Smooth muscle cell of the pulmonary artery (primary cell): ENCODE results near the gene CDY2A. TPM values are rescaled to one million over a fixed set of nuclear protein-coding genes. Genes with fewer than 3 reads are reported as not detected.

Experiments used
- total RNA-seq: library from RNA; depleted of rRNA; stranded (reverse); fragments of >200 nt; gene quantifications from 2 replicates; pipeline ENCODE4 v1.2.3, GENCODE V29; 2014

Gene CDY2A, protein sequence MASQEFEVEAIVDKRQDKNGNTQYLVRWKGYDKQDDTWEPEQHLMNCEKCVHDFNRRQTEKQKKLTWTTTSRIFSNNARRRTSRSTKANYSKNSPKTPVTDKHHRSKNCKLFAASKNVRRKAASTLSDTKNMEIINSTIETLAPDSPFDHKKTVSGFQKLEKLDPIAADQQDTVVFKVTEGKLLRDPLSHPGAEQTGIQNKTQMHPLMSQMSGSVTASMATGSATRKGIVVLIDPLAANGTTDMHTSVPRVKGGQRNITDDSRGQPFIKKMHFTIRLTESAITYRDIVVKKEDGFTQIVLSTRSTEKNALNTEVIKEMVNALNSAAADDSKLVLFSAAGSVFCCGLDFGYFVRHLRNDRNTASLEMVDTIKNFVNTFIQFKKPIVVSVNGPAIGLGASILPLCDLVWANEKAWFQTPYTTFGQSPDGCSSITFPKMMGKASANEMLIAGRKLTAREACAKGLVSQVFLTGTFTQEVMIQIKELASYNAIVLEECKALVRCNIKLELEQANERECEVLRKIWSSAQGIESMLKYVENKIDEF
- not detected in 2 replicates for total RNA-seq

GRCh38 chrY:18025487-18025886 lies at the start of gene CDY2A:
CDY2A (plus strand) TSS chrY:18025787; CDS start chrY:18026115, 328 bp downstream.

Other genes with a start within 250 kb of the CDY2A start
- gene CDY2B, start 145.6 kb upstream of the CDY2A start, total RNA-seq: not detected in 2 replicates